K562 (cell line): Measurements from ENCODE around the gene IDH3G. TPM values are rescaled to one million over a fixed set of nuclear protein-coding genes. Genes with fewer than 3 reads are reported as not detected.
A peak's percentile ranks its signal among the peaks of the same experiment; 100 is the strongest.

Source experiments
- ADNP ChIP-seq: fragments of 200-800 bp; sonication (Bioruptor generic); IDR thresholded peaks from 2 replicates; pipeline ENCODE4 v1.6.1; 2016; ENCODE audit warnings: missing genetic modification characterization, missing compliant biosample characterization
- ASH1L ChIP-seq: fragments of 450-650 bp; IDR thresholded peaks from 2 replicates; pipeline ENCODE4 v1.6.1; 2018; ENCODE audit warnings: borderline replicate concordance, mild to moderate bottlenecking, low read depth; ENCODE audit not compliant: partially characterized antibody
- CREM ChIP-seq: IDR thresholded peaks from 2 replicates; pipeline ENCODE4 v1.6.1; 2014; ENCODE audit warnings: antibody characterized with exemption, low read depth
- GATAD2B ChIP-seq: fragments of 450-650 bp; IDR thresholded peaks from 2 replicates; pipeline ENCODE4 v1.6.1; 2017; ENCODE audit warnings: mild to moderate bottlenecking, borderline replicate concordance
- KLF13 ChIP-seq: fragments of 450-650 bp; IDR thresholded peaks from 2 replicates; pipeline ENCODE4 v1.6.1; 2016; ENCODE audit warnings: missing genetic modification characterization, low read depth, mild to moderate bottlenecking, missing compliant biosample characterization, moderate library complexity, borderline replicate concordance
- NCOA4 ChIP-seq: fragments of 450-650 bp; IDR thresholded peaks from 2 replicates; pipeline ENCODE4 v1.6.1; 2018; ENCODE audit warnings: mild to moderate bottlenecking; ENCODE audit not compliant: partially characterized antibody
- UBTF ChIP-seq, 2 experiments: IDR thresholded peaks; 2 replicates each; pipeline ENCODE4 v1.6.1; 2012; ENCODE audit warnings: improper control_type of control experiment in 2 of 2, low read depth in 2 of 2, low read length in 2 of 2, borderline replicate concordance in 1 of 2
- ZNF398 ChIP-seq: fragments of 250-450 bp; sonication (Bioruptor Pico); IDR thresholded peaks from 2 replicates; pipeline ENCODE4 v1.8.0; 2021; ENCODE audit warnings: moderate library complexity, mild to moderate bottlenecking, inconsistent platforms
- ZNF561 ChIP-seq: fragments of 450-650 bp; formaldehyde crosslinking; conservative IDR thresholded peaks from 2 replicates; pipeline ENCODE4 v1.4.0; 2020; ENCODE audit warnings: mild to moderate bottlenecking, moderate library complexity
- polyA plus RNA-seq, 8 experiments: library from polyadenylated mRNA; depleted of rRNA in 4 of 8; stranded (reverse) in 5 of 8; unstranded in 3 of 8; fragments of >200 nt; fragmentation: Nextera tagmentation in 2 of 8; fragmentation: Illumina TruSeq in 1 of 8; extraction: Ambion mirVana in 2 of 8; extraction: Trizol in 1 of 8; gene quantifications; 2 replicates each; pipeline versions ENCODE4 v1.2.1 to v1.2.3, GENCODE V29; 2011 to 2014; ENCODE audit warnings: inconsistent platforms in 1 of 8, missing spikeins in 1 of 8
- total RNA-seq, 7 experiments: library from RNA; depleted of rRNA in 6 of 7; stranded (reverse); fragments of >200 nt in 6 of 7; fragmentation: Illumina TruSeq in 2 of 7; extraction: Trizol in 2 of 7; gene quantifications; 2 replicates each; pipeline versions ENCODE4 v1.2.1 to v1.2.3, GENCODE V29; 2011 to 2021; ENCODE audit warnings: low replicate concordance in 1 of 7
- TF ChIP-seq, protein P1 (sequence below): fragments of 200-800 bp; sonication (Bioruptor generic); IDR thresholded peaks from 2 replicates; pipeline ENCODE4 v1.6.1; 2017; ENCODE audit warnings: missing genetic modification characterization, missing compliant biosample characterization
- TF ChIP-seq, protein P2 (sequence below): sonication (generic); formaldehyde crosslinking; IDR thresholded peaks from 2 replicates; pipeline ENCODE4 v1.9.0; 2022; ENCODE audit warnings: mild to moderate bottlenecking, missing genetic modification reagents
- TF ChIP-seq, protein P3 (sequence below): sonication (generic); formaldehyde crosslinking; IDR thresholded peaks from 2 replicates; pipeline ENCODE4 v1.8.1; 2022; ENCODE audit warnings: missing genetic modification reagents
- TF ChIP-seq, protein P4 (sequence below): sonication (generic); formaldehyde crosslinking; IDR thresholded peaks from 2 replicates; pipeline ENCODE4 v1.8.1; 2023; ENCODE audit warnings: mild to moderate bottlenecking, missing genetic modification reagents

IDH3G gene
- total and polyA plus RNA-seq, 9 of the 15 experiments (the other 6 are each of a cell fraction or from before 2014, with no cell fraction given), result 24.3 to 72.5 (median 37.9) TPM

GRCh38 chrX:153794018-153794896, at the start of gene IDH3G, which contains the start of gene SSR4 (continued):
- TF ChIP-seq, protein P1, sequence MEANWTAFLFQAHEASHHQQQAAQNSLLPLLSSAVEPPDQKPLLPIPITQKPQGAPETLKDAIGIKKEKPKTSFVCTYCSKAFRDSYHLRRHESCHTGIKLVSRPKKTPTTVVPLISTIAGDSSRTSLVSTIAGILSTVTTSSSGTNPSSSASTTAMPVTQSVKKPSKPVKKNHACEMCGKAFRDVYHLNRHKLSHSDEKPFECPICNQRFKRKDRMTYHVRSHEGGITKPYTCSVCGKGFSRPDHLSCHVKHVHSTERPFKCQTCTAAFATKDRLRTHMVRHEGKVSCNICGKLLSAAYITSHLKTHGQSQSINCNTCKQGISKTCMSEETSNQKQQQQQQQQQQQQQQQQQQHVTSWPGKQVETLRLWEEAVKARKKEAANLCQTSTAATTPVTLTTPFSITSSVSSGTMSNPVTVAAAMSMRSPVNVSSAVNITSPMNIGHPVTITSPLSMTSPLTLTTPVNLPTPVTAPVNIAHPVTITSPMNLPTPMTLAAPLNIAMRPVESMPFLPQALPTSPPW, result peak; percentile 98
- TF ChIP-seq KLF13 (peak; percentile 20; the same call in 1 of the 2 replicates), NCOA4 (no peak), ZNF561 (CRISPR knock-in tag) (no peak), ADNP (no peak), ZNF398 (no peak), ASH1L (peak; percentile 79), UBTF (IDR thresholded peaks at IDR 0.05; ENCODE audit: borderline replicate concordance in 1 of 2, low read depth in 2 of 2, low read length in 2 of 2) (no peak), GATAD2B (no peak), CREM (peak; percentile 96)
- TF ChIP-seq, protein P2, sequence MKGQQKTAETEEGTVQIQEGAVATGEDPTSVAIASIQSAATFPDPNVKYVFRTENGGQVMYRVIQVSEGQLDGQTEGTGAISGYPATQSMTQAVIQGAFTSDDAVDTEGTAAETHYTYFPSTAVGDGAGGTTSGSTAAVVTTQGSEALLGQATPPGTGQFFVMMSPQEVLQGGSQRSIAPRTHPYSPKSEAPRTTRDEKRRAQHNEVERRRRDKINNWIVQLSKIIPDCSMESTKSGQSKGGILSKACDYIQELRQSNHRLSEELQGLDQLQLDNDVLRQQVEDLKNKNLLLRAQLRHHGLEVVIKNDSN (CRISPR knock-in tag), result peak; percentile 20
- TF ChIP-seq, protein P3, sequence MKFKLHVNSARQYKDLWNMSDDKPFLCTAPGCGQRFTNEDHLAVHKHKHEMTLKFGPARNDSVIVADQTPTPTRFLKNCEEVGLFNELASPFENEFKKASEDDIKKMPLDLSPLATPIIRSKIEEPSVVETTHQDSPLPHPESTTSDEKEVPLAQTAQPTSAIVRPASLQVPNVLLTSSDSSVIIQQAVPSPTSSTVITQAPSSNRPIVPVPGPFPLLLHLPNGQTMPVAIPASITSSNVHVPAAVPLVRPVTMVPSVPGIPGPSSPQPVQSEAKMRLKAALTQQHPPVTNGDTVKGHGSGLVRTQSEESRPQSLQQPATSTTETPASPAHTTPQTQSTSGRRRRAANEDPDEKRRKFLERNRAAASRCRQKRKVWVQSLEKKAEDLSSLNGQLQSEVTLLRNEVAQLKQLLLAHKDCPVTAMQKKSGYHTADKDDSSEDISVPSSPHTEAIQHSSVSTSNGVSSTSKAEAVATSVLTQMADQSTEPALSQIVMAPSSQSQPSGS (CRISPR knock-in tag), result no peak
- TF ChIP-seq, protein P4, sequence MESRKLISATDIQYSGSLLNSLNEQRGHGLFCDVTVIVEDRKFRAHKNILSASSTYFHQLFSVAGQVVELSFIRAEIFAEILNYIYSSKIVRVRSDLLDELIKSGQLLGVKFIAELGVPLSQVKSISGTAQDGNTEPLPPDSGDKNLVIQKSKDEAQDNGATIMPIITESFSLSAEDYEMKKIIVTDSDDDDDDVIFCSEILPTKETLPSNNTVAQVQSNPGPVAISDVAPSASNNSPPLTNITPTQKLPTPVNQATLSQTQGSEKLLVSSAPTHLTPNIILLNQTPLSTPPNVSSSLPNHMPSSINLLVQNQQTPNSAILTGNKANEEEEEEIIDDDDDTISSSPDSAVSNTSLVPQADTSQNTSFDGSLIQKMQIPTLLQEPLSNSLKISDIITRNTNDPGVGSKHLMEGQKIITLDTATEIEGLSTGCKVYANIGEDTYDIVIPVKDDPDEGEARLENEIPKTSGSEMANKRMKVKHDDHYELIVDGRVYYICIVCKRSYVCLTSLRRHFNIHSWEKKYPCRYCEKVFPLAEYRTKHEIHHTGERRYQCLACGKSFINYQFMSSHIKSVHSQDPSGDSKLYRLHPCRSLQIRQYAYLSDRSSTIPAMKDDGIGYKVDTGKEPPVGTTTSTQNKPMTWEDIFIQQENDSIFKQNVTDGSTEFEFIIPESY (CRISPR knock-in tag), result no peak
